Stimulated activated CD8-positive, alpha-beta memory T cell treated with anti-CD3 and anti-CD28 coated beads, Interleukin-7, amount 100 ng/mL, for 1 hour (primary cell): ENCODE results near the gene TFCP2L1.

Experiments used
- DNase-seq, 2 donors: peaks; one replicate each; pipeline ENCODE4 v3.0.0-alpha.2; 2020; ENCODE audit warnings: low read depth in 2 of 2

Gene TFCP2L1

GRCh38 chr2:121266543-121267106 lies 18.4 kb downstream of the TFCP2L1 start:
- DNase-seq = no peak

GRCh38 chr2:121263996-121264715 lies 20.8 kb downstream of the TFCP2L1 start:
- DNase-seq = no peak

GRCh38 chr2:121260370-121261154 lies 24.4 kb downstream of the TFCP2L1 start:
- no peak for DNase-seq

- DNase-seq = no peak
Observed at GRCh38 chr2:121258051-121258450, 27.0 kb downstream of the TFCP2L1 start.

- DNase-seq = no peak
Observed at GRCh38 chr2:121257480-121257840, 27.5 kb downstream of the TFCP2L1 start.

- DNase-seq = no peak
Observed at GRCh38 chr2:121256720-121257479, 28.1 kb downstream of the TFCP2L1 start.

DNA sequence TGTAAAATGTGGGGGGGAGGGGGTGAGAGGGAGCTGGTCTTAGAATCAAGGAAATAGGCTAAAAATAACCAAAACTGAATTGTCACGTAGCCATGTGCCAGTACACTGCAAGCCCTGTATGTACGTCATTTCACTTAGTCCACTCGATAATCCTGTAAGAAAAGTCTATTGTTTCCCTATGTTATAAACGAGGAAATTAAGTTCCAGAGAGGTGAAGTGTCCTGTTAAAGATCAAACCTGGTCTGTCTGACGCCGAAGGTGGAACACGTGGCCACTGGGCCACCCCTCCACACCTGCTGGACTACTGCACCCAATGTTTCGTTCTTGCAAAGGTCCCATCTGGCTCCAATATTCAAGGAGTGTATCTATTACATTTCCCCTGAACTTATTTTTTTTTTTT lies 29.6 kb downstream of the TFCP2L1 start:
- DNase-seq = no peak

DNA sequence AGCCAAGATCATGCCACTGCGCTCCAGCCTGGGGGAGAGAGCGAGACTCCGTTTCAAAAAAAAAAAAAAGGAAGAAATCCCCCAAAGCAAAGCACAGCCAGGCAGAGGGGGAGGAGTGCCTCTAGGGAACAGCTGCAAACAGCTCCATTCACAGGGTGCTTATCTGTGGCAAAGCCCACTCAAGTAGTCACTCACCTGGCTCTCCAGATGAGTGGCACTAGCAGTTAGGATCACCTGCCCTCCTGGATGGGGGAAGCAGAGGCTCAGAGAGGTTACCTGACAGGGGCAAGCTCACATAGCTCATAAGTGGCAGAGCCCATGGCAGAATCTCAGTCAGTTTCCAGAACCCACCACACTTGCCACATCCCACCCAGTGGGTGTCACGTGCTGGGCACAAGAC lies 30.3 kb downstream of the TFCP2L1 start:
- no peak for DNase-seq

DNA sequence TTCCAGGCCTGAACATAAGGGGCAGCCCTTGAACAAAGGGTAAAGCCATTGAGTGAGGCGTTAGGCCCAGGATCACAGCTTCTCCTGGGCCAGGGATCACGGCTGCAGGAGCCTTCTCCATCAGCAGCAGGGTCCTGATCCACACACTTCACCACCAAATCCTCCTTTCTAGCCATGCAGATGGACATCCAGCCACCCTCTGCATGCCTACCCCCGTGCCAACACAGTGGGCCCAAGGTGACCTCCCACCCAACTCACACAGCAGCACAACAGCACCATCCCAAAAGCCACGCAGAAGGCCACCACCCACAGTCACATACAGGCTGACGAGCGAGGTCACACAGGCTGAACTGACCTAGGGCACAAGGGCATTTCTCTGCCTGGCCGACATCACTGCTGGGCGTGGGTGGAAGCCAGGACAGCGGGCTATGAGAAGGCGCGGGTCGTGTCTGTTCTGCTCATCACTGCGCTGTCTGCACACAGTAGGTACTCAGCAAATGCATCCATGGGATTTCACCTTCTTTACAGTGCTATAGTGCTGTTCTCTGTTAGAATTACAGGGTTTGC lies 31.2 kb downstream of the TFCP2L1 start:
- no peak for DNase-seq

DNA sequence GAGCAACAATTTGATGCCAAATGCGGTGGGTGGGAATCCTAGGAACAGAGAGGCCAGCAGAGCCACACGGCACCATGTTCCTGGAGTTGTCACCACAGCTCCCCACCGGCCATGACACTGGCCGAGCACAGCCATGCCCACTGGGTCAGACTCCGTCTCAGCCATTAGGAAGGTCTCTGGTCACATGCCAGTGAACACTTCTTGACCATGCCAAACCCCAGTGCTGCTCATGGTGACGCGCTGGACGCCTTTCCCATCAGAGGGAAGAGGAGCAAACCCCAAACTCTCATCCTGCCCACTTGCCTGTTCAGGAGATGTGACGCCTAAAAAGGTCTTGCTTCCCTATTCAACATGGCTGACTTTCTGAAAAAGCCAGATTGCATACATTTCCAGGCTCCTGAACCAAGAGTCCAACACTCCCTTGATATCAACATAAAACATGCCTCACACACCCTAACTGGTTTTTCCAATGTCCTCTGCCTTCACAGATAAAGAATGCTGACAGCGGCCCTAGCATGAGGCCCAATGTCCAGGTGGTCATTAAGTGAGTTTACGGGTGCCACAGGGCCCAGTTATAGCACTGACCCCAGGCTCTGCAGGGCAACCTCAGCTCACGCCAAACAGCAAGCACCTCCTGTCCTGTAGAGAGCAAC lies 31.9 kb downstream of the TFCP2L1 start:
- DNase-seq = no peak

DNA sequence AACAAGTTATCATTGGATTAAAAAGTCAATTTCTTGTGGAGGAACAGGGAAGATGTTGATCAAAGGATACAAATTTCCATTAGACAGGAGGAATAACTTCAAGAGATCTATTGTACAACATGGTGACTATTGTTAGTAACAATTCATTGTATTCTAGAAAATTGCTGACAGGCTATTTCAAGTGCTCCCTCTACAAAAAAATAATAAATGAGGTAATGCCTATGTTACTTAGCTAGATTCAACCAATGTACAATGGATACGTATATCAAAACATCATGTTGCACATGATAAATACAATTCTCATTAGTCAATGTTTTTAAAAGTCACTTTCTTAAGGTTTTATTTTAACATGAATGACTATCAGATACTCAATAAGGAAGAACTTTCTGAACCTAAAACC lies 33.5 kb downstream of the TFCP2L1 start:
- DNase-seq = no peak

GRCh38 chr2:121248766-121249343 lies 36.1 kb downstream of the TFCP2L1 start:
- no peak for DNase-seq

GRCh38 chr2:121247971-121248370 lies 37.0 kb downstream of the TFCP2L1 start:
- no peak for DNase-seq

- no peak for DNase-seq
Observed at GRCh38 chr2:121247534-121247933, 37.5 kb downstream of the TFCP2L1 start.

DNA sequence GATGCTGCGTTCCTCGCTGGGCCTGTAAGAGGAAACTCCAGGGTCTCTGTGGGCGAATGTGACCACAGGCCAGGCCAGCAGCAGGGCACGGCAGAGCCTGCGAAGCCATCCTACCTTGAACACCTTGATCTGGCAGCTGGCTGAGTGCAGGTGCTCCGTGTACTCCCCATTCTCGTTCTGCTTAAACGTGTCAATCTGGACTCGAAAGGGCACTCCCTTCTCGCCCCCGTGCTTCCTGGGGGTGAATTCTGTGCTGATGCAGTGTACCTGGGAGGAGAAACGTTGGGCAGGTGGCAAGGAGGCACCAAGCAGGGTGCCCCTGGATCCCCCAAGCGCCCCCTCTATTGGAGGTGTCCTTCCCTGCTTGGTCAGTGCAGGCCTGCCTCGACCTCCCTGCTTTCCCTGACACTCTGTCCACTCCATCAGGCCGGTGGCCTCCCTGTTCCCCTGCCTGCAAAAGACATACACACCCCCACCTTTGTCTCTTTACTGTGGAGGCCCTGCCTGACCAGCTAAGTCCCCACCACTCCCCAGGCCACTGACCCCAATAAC lies 38.2 kb downstream of the TFCP2L1 start:
- no peak for DNase-seq

- no peak for DNase-seq
Observed at GRCh38 chr2:121245913-121246312, 39.1 kb downstream of the TFCP2L1 start.

DNA sequence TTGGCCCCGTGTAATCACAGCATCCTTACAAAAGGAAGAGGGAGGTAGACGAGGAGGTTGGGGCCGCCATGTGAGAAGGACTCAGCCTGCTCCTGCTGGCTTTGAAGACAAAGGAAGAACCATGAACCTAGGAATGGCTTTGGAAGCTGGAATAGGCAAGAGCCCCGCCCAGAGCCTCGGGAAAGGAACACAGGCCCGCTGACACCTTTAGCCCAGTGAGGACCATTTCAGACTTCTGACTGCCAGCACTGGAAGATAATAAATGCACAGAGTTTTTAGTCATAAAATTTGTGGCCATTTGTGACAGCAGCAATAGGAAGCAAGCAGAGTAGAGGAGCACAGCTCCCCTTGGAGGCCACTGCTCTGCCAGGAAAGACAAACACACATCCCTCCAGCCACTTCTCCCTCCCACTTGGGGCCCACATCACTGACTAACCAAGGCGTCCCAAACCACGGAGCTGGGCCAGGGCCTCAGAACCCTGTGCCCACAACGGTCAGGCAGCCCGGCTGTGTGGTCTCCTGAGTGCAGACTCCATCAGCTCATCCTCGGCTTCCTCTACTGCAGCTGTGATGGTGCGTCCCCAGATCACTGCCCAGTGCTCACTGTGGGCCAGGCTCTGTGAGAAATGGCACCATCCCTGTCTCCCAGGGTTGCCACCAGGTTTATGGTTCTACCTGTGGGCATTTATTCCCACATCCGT lies 39.7 kb downstream of the TFCP2L1 start:
- no peak for DNase-seq

DNA sequence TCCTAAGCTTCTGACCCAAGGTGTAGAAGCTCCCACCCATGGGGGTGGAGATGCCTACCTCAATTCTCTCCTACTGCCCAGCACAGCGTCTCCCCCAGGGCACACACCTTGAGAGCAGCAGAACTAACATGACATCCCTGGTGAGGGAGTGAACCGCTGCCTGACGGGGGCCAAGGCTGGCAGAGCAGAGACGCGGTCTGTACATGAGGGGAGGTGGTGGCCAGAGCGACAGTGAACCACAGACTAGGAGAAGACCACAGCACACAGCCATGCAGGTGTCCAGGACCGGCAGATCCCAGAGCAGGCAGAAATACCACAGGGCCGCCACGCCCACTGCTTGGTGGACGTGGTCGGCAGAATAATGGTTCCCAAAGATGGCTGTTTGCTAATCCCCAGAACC lies 40.4 kb downstream of the TFCP2L1 start:
- DNase-seq = no peak

GRCh38 chr2:121243821-121244460 lies 41.1 kb downstream of the TFCP2L1 start:
- DNase-seq = no peak

GRCh38 chr2:121242976-121243375 lies 42.0 kb downstream of the TFCP2L1 start:
- no peak for DNase-seq
